GM19463 (cell line): Measurements from ENCODE around the gene CREB5.
A peak's percentile ranks its signal among the peaks of the same experiment; 100 is the strongest.

Source experiments
- ATAC-seq: cut with Tn5 transposase; IDR thresholded peaks from one replicate; pipeline ENCODE4 v1.9.1; 2021; ENCODE audit warnings: mild to moderate bottlenecking, moderate library complexity; ENCODE audit not compliant: unreplicated experiment

CREB5 gene

DNA sequence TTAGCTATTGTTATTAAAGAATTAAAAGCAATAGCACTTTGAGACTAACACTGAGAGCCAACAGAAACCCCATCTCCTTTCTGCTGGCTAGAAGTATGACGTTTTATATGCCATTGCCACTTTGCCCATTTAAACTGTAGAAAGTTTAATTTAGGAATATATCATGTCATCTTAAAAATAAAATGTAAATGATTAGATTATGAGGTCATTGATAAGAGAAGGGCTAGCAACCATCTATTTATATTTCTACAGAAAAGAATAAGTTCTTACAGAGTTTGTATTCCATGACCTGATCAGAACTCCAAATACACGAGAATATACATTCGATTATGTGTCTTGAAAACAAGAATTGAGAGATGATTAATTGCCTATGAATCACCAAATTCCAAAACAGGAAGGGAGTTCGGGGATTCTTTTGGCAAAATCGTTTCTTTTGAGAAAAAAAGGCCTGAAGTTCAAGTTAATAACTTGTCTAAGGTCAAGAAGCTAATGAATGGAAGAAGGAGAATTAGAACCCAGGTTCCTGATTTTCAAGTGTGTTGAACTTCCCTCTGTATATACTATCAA, 318.9 kb downstream of the CREB5 start:
- no peak for ATAC-seq

GRCh38 chr7:28732071-28732869, 320.0 kb downstream of the CREB5 start:
- ATAC-seq: no peak

GRCh38 chr7:28733035-28733434, 320.7 kb downstream of the CREB5 start:
- ATAC-seq: no peak

- ATAC-seq: no peak
Observed at GRCh38 chr7:28738412-28738811, 326.1 kb downstream of the CREB5 start.

DNA sequence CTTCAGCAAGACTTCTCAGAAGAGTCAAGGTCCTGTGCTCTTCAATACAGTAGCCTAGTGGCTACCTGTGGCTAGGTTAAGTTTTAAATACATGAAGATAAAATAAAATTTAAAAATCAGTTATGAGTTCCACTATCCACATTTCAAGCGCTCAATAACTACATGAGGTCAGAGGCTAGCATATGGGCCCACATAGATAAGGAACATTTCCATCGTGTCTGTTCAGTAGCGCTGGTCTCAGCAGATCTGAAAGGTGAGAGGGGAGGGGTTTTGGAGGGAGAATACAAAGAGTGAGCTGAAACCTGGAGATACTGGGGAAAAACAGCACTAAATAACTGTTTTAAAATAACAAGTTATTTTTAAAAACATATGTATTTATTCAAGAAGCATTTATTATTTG, 326.8 kb downstream of the CREB5 start:
- no peak for ATAC-seq

DNA sequence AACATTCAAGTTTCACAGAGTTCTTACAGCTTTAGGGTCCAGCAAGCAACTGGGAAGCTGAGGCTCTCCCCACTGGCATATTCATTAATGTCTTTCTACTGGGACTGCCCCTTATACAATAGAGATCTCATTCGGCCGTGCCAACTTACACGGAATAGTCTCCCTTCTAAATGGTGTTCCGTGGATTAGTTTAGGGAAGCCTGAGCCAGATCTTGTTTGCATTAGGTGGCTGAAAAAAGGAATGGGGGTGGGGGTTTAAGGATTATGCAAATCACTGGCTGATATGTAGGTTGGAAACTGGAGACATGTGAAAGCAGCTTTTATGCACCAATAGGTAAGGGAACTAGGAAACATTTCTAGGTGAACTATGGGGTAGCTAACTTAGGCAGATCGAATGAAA, 327.5 kb downstream of the CREB5 start:
- ATAC-seq: no peak

DNA sequence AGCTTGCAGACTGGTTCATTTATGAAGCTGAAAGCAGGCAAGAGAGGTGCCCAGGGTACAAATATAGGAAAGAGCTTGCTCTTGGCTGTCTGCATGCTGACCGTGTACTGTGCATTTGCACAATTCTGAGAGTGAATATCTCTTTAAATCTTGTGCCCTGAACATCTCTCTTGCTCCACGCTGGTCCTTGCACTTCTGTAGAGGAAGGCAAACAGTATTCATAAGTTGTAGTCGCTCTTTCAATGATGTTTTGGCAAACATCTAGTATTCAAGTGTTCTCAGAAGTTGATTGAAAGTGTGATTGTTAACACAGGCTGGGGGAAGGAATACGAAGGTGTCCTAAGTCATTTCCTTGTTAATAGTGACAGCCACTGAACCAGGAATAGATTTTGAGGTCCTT, 332.6 kb downstream of the CREB5 start:
- ATAC-seq: no peak

- no peak for ATAC-seq
Observed at GRCh38 chr7:28745351-28745750, 333.0 kb downstream of the CREB5 start.

- ATAC-seq: no peak
Observed at GRCh38 chr7:28747404-28747803, 335.1 kb downstream of the CREB5 start.

GRCh38 chr7:28747854-28748253, 335.5 kb downstream of the CREB5 start:
- ATAC-seq: no peak

- no peak for ATAC-seq
Observed at GRCh38 chr7:28748346-28748745, 336.0 kb downstream of the CREB5 start.

- ATAC-seq: peak; percentile 65
Observed at GRCh38 chr7:28748933-28749584, 336.7 kb downstream of the CREB5 start.

- no peak for ATAC-seq
Observed at GRCh38 chr7:28749638-28750037, 337.3 kb downstream of the CREB5 start.

- ATAC-seq: no peak
Observed at GRCh38 chr7:28750981-28751380, 338.7 kb downstream of the CREB5 start.

- ATAC-seq: no peak
Observed at GRCh38 chr7:28753613-28754012, 341.3 kb downstream of the CREB5 start.

DNA sequence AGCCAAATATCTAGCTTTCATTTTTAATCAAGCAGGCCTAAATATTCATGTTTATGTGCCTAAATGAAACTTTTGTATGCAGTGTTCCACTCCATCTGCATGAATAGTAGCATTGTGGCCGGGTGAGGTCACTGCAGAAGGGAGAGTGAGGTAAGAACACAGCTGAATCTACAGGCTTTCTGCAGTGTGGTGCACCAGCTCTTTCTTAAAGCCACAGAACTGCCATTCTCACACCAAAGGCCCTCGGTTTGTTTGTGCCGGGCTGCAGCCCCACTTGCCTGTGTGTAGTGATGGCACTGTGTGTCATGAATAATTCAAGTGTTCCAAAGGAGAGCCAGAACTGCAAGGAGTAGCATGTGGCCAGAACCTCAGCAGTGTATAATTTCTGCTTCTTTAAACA, 341.7 kb downstream of the CREB5 start:
- peak; percentile 53 for ATAC-seq

DNA sequence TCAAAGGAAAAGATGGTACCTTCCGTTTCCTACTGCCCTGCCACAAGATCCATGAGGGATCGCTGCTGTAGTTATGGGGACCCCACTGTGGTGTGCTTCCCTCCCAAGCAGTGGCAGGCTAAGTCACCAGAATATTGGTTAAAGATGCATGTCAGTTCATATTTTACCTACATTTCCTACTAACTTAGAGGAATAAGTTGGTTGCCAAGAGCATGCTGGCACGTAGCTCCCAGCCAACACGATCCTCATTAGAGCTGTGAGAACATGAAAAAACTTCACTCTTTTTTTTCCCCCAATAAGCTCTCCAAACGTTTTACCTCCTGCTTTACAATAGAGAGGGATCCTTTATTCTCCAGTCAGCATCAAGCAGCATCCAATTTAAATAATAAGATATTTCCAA, 342.1 kb downstream of the CREB5 start:
- no peak for ATAC-seq

GRCh38 chr7:28755255-28755654, 342.9 kb downstream of the CREB5 start:
- no peak for ATAC-seq

DNA sequence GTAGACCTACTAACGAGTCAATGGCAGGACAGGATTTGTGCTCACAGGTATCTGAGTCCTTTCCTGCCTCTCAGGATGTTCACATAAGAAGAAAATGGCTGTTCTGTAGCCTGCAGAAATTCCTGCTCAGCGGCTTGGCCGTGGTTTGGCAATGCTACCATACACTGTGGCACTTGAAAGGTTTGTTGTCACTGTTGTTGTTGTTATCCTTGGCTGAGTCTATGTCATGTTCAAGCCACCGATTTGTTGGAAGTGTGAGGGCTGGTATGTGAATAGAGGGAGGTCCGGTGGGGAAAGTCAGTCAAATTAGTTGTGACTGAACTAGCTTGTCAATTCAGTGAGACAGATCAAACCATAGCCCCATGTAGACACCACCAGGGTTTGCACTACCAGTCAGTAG, 345.9 kb downstream of the CREB5 start:
- no peak for ATAC-seq

- no peak for ATAC-seq
Observed at GRCh38 chr7:28759475-28759971, 347.2 kb downstream of the CREB5 start.

- ATAC-seq: no peak
Observed at GRCh38 chr7:28761505-28761904, 349.2 kb downstream of the CREB5 start.

DNA sequence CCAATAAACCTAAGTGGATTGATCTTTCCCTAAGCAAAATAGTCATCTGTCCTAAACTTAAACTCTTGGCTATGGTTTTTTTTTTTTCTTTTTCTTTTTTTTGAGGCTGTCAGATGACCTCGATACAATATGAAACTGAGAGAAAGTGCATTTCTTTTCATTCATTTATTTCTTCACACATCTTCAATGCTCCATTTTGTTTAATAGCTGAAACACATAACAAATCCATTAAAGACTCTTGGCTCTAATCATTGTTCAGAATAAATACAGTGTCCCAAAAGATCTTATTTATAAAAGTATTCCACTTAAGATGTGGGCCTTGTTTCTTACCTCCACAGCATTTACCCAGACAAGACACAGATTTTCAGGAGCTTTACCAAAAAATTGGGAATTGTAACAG, 350.3 kb downstream of the CREB5 start:
- no peak for ATAC-seq
